Measurements from ENCODE around the gene UBXN2A. TPM values are rescaled to one million over a fixed set of nuclear protein-coding genes. Genes with fewer than 3 reads are reported as not detected.

UBXN2A gene
- total RNA-seq, 1 donor from 2014 or later, result 3.0 TPM

GRCh38 chr2:24007693-24008092, 67.4 kb downstream of the UBXN2A start:
- TF ChIP-seq, protein P1, sequence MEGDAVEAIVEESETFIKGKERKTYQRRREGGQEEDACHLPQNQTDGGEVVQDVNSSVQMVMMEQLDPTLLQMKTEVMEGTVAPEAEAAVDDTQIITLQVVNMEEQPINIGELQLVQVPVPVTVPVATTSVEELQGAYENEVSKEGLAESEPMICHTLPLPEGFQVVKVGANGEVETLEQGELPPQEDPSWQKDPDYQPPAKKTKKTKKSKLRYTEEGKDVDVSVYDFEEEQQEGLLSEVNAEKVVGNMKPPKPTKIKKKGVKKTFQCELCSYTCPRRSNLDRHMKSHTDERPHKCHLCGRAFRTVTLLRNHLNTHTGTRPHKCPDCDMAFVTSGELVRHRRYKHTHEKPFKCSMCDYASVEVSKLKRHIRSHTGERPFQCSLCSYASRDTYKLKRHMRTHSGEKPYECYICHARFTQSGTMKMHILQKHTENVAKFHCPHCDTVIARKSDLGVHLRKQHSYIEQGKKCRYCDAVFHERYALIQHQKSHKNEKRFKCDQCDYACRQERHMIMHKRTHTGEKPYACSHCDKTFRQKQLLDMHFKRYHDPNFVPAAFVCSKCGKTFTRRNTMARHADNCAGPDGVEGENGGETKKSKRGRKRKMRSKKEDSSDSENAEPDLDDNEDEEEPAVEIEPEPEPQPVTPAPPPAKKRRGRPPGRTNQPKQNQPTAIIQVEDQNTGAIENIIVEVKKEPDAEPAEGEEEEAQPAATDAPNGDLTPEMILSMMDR (IDR thresholded peaks at IDR 0.05), result no peak

GRCh38 chr2:24008672-24009366, 68.6 kb downstream of the UBXN2A start:
- TF ChIP-seq, protein P1 (IDR thresholded peaks at IDR 0.05), result no peak
- no peak for DNase-seq (ENCODE audit: low spot score in 2 of 2)
- Histone ChIP-seq H3K27ac (no peak overlapping the region), H3K9me3 (no peaks in the 10 kb centered on the region), H3K4me1 (peaks cover 0 to 5% of the 10 kb centered on the region in 2 donors), H3K27me3 (peaks cover 5% of the 10 kb centered on the region), H3K36me3 (no peaks in the 10 kb centered on the region), H3K4me3 (no peak overlapping the region)
- intact Hi-C loops (cut with DNase I), result no loop called here

More at GRCh38 chr2:24007693-24008092, 67.4 kb downstream of the UBXN2A start:
- no peak overlapping the region for H3K4me3 ChIP-seq
- DNase-seq (ENCODE audit: low spot score in 2 of 2), result no peak
- H3K4me1 ChIP-seq, result peaks cover 0 to 5% of the 10 kb centered on the region in 2 donors
- H3K27ac ChIP-seq, result no peak overlapping the region
- intact Hi-C loops (cut with DNase I), result no loop called here
- no peaks in the 10 kb centered on the region for H3K9me3 ChIP-seq
- no peaks in the 10 kb centered on the region for H3K36me3 ChIP-seq
- H3K27me3 ChIP-seq, result peaks cover 5% of the 10 kb centered on the region

- Histone ChIP-seq H3K9me3 (no peaks in the 10 kb centered on the region), H3K27ac (no peak overlapping the region), H3K27me3 (peaks cover 5% of the 10 kb centered on the region), H3K4me3 (no peak overlapping the region), H3K36me3 (no peaks in the 10 kb centered on the region), H3K4me1 (peaks cover 0 to 5% of the 10 kb centered on the region in 2 donors)
- TF ChIP-seq, protein P1 (IDR thresholded peaks at IDR 0.05), result no peak
- intact Hi-C loops (cut with DNase I), result no loop called here
- no peak for DNase-seq (ENCODE audit: low spot score in 2 of 2)
Observed at GRCh38 chr2:24009367-24009679, 69.1 kb downstream of the UBXN2A start.

GRCh38 chr2:24009680-24010476, 69.6 kb downstream of the UBXN2A start, which contains the start of gene MFSD2B:
Gene MFSD2B, plus strand, starts transcription at chr2:24010085. Its CDS starts 12 bp downstream, at chr2:24010097.
- peaks cover 5% of the 10 kb centered on the region for H3K27me3 ChIP-seq
- peak within 1 kb of the TSS; percentile 42 to 49 for H3K4me3 ChIP-seq
- H3K9me3 ChIP-seq, result no peaks in the 10 kb centered on the region
- intact Hi-C loops (cut with DNase I), result no loop called here
- DNase-seq (ENCODE audit: low spot score in 2 of 2), result no peak
- no peaks in the 10 kb centered on the region for H3K36me3 ChIP-seq
- TF ChIP-seq, protein P1 (IDR thresholded peaks at IDR 0.05), result no peak
- peaks cover 0 to 5% of the 10 kb centered on the region in 2 donors for H3K4me1 ChIP-seq
- no peak within 1 kb of the TSS for H3K27ac ChIP-seq

DNA sequence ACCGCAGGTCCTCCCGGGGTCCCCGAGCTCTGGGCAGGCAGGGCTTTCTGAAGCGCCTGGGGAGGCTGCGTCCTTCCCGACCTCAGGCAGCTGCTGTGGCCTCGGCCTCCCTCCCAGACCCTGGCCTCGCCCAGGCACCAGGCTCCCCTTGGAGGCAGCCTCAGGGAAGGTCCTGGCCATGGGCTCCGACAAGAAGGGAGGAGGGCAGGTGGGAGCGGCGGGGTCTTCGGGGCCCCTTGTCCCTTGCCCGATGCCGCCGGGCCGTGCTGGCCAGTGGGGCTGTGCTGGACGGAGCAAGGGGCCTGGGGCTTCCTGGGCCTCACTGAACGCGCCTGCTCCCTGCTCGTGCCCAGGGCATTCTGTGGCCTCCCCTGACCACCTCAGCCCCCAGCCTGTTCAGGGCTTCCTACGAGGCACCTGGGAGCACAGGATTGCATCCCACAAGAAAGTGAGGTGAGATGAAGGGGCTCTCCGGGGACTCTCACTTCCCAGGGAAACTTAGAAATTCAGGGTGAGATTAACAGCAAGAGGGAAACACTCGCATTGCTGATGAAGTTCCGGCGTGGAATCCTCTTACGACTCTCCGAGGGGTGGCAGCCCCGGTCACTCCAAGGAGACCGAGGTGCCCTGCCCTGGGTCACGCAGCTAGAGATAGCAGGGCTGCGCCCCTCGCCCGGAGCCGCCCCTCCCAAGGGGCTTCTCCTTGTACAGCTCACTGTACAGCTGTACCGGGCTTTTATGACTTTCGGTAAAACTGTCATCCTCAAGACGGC, 70.4 kb downstream of the UBXN2A start:
- intact Hi-C loops (cut with DNase I), result no loop called here

More for the DNA sequence above, 70.4 kb downstream of the UBXN2A start:
- DNase-seq (ENCODE audit: low spot score in 2 of 2), result no peak
- no peaks in the 10 kb centered on the region for H3K9me3 ChIP-seq
- no peaks in the 10 kb centered on the region for H3K36me3 ChIP-seq
- peaks cover 0 to 5% of the 10 kb centered on the region in 2 donors for H3K4me1 ChIP-seq
- TF ChIP-seq, protein P1 (IDR thresholded peaks at IDR 0.05), result no peak
- no peak overlapping the region for H3K27ac ChIP-seq
- H3K27me3 ChIP-seq, result peaks cover 5% of the 10 kb centered on the region
- peak overlapping the region in 1 of 2 donors; percentile 42 for H3K4me3 ChIP-seq
